ENCODE results near the gene ZFPM1.

ZFPM1 gene

GRCh38 chr16:88435437-88436355 is 17.4 kb upstream of the ZFPM1 start:
- no peak for DNase-seq

DNA sequence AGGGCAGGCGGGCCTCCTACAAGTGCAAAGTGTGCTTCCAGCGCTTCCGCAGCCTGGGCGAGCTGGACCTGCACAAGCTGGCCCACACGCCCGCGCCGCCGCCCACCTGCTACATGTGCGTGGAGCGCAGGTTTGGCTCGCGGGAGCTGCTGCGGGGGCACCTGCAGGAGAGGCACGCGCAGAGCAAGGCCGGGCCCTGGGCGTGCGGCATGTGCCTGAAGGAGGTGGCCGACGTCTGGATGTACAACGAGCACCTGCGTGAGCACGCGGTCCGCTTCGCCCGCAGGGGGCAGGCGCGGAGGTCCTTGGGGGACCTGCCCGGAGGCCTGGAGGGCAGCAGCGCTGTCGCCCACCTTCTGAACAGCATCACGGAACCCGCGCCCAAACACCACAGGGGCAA is 16.3 kb upstream of the ZFPM1 start:
- no peak for DNase-seq

GRCh38 chr16:88437367-88437964 is 15.6 kb upstream of the ZFPM1 start:
- peak; percentile 73 for DNase-seq

DNA sequence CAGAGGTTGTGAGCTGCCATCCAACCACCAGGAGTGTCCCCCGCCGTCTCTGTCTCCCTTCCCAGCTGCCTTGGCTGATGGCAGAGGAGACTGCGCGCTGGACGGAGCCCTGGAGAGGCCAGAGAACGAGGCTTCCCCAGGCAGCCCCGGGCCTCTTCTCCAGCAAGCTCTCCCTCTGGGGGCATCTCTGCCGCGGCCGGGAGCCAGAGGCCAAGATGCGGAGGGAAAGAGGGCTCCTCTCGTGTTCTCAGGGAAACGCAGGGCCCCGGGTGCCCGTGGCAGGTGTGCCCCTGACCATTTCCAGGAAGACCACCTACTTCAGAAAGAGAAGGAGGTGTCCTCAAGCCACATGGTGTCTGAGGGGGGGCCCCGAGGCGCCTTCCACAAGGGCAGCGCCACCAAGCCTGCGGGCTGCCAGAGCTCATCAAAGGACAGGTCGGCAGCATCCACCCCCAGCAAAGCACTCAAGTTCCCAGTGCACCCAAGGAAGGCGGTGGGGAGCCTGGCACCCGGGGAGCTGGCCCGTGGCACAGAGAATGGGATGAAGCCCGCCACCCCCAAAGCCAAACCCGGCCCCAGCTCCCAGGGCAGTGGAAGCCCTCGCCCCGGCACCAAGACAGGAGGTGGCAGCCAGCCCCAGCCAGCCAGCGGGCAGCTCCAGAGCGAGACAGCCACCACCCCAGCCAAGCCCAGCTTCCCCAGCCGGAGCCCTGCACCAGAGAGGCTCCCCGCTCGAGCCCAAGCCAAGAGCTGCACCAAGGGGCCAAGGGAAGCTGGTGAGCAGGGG is 14.8 kb upstream of the ZFPM1 start:
- DNase-seq: no peak

DNA sequence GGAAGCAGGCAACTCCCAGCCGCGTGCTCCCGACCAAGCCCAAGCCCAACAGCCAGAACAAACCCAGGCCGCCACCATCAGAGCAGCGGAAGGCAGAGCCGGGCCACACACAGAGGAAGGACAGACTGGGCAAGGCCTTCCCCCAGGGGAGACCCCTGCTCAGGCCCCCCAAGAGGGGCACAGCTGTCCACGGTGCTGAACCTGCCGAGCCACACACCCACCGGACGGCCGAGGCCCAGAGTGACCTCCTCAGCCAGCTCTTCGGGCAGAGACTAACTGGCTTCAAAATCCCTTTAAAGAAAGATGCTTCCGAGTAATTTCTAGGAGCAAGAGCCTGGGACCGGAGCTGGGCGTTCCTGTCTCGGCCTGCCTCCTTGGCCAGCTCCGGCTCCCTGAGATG is 14.1 kb upstream of the ZFPM1 start:
- no peak for DNase-seq

DNA sequence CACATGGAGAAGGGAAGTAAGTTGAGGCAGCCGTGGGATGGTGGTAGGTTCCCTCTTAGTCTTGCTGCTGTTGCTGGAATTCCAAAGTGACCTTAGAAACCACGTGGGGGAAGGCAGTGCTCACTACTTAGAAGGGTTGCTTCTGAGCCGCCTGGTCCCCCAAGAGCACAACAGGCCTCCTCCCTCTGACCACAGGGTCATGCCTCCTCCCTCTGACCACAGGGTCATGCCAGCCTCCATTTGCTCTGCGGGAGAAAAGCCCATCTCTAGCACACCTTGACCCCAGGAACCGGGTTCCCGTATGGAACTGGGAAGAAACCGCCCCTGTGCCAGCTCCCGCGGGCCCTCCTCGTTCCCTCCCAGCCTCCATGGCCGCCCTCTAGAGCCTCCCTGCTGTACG is 13.4 kb upstream of the ZFPM1 start:
- no peak for DNase-seq

DNA sequence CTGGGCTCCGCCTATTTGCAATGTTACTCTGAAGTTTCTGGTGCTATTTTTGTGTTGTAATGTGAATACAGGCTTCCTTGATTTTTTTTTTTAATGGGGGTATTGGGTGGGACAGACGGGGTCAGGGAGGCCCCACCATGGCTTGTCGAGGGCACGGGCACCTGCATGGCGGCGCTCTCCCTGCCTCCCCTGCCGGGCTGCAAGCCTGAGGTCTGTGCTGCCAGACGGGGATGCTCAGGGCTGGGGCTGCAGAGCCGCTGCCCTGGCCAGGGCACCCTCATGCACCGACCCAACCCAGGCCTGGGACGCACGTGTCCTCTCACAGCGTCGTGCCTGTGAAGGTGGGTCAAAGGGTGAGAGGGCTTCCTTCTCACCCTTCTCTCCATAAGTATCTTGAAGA is 13.0 kb upstream of the ZFPM1 start:
- no peak for DNase-seq

DNA sequence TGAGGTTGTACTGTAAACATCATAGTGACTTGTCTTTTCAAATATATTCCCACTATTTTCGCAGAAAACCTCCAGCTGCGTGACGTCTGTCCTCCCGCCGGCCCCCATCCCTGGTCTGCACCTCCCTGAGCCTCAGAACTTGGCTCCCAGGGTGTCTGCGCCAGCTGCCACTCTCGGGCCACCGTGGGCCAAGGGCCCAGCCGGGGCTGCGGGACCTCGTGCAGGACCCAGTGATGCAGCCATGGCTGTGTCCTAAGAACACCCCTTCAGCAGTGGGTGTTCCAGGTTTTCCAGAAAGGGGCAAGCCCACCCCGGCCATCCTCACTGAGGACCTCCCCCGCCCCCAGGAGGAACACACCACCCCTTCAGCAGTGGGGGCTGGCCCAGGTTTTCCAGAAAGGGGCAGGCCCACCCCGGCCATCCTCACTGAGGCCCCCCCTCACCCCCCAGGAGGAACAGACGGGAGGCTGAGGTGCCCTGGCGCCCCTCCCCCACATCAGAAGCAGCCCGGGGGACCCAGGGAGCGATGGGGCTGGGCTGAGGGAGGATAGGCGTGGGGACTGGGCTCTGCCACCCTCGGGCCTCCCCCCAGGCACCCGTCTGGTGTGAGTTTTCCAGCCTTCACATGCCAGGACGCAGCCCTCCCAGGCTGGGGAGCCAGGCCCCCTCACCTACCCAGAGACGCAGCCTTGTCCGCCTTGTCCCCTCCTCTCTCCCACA is 12.2 kb upstream of the ZFPM1 start:
- DNase-seq: no peak

GRCh38 chr16:88441460-88441859 is 11.6 kb upstream of the ZFPM1 start:
- DNase-seq: no peak

DNA sequence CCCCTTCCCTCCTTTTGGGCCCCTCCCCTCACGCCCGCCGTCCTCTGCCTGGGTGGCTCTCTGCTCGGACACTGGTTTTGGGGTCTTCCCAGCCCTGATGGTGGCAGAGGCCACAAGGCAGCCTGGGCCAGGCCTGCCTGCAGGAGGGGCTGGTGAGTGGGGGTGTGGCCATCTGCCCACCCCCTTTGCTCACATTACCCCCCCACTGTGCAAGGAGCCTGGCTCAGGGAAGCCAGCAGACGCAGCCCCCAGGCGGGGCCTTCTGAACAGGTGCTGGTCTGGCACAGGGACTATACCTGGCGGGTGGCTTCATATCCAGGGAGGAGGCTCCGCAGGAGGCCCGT is 10.7 kb upstream of the ZFPM1 start:
- DNase-seq: no peak

- peak; percentile 83 for DNase-seq
These were observed 10.1 kb upstream of the ZFPM1 start for GRCh38 chr16:88442727-88443576.

- DNase-seq: no peak
These were observed 8.1 kb upstream of the ZFPM1 start for GRCh38 chr16:88444826-88445582.

- DNase-seq: no peak
These were observed 7.5 kb upstream of the ZFPM1 start for GRCh38 chr16:88445583-88445960.

DNA sequence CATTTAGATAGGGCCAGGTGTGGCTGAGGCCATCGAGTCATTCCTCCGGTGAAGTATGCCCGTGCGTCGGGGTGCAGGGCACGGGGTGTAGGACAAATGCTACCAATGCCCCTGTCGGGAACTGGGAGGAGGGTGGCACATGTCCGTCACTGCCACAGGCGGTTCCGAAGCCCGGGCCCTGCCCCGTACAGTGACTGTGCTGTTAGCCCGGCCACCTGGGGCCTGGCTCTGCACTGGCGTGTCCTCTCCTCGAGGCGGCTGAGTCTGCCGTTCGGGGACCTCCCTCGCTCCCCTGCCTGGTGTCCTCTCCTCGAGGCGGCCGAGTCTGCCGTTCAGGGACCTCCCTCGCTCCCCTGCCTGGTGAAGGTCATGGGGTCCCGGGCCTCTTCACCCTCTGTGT is 7.0 kb upstream of the ZFPM1 start:
- no peak for DNase-seq

- no peak for DNase-seq
These were observed 6.3 kb upstream of the ZFPM1 start for GRCh38 chr16:88446736-88447135.

DNA sequence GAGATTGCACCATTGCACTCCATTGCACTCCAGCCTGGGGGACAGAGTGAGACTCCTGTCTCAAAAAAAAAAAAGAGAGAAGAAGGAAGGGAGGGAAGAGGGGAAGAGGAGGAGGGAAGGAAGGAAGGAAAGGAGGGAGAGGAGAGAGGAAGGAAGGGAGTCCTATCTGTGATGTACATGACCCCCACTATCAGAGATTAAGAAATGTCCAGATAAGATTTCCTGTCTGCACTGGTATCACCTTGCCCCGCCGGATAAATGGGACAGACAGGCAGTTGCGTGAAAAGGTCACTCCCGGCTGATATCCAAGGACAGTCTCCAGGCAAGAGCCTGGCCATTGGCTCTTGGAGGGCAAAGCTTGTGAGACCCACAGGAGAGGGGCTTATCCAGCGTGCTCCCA is 5.2 kb upstream of the ZFPM1 start:
- no peak for DNase-seq

DNA sequence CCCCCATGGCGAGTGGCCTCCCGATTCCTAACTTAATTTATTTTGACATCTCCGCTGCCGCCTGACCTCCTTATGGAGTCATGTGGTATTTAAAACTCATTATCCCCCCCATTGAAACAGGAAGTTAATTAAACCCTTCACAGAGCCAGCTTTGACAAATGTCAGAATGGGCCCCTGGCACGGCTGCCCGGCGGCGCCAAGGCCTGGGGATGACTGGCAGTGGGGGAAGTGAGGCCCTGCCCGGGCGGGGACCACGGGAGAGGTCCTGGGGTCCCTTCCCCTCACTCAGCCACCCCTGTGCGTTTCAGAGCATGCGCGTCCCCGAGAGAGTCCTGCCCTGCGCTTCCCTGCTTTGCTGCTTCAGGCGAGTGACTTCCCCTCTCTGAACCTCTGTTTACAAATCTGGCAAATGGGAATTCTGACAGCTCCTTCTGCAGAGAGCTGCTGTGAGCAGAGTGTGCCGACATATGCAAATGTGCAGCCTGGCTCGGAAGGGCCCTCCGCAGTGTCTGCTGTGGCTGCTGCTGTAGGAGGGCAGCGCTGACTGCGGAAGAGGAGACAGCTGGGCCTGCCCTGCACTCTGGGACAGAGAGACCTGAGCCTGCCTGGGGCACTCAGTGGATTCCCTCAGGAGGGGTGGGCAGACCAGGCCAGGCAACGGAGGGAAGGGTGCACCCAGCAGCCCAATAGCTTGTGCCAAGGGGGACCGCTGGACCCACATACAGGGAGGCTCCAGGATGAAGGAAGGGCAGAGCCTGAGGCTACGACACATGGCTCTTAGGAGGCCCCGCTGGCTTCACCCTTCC is 4.4 kb upstream of the ZFPM1 start:
- no peak for DNase-seq

DNA sequence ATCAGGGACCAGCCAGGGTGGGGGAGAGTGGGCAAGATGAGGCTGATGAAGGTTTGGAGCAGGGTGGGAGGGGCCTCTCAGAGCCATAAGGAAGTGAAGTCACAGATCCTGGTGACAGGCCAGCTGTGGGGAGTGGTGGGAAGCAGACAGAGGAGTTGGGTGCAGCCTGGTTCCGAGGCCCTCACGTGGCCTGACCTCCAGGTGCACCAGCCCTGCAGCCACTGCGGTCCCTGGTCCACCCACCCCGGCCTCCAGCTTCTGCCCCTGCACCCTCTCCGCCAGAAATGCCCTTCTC is 3.9 kb upstream of the ZFPM1 start:
- no peak for DNase-seq

GRCh38 chr16:88451586-88452481 is 1.2 kb upstream of the ZFPM1 start:
- DNase-seq: peak; percentile 22

Data from activated naive CD4-positive, alpha-beta T cell treated with Interleukin-2 at 50 U/mL for 16 hours (primary cell).